Measurements from ENCODE around the gene NUDT2. TPM values are rescaled to one million over a fixed set of nuclear protein-coding genes. Genes with fewer than 3 reads are reported as not detected.
"Not testable (repeated sequence)": the region's sequence is repeated elsewhere in the genome, so short reads cannot be mapped to it uniquely, and the experiment has no call there.

The NUDT2 gene
- total RNA-seq, 1 donor from 2014 or later, result 16.8 TPM

- no peak for DNase-seq (ENCODE audit: low spot score)
- H3K9me3 Mint-ChIP-seq (ENCODE audit: unreplicated experiment), result peaks cover 7% of the 10 kb centered on the region
- H3K4me3 Mint-ChIP-seq (ENCODE audit: unreplicated experiment), result no peak overlapping the region
- H3K4me1 Mint-ChIP-seq (ENCODE audit: unreplicated experiment), result peaks cover 37% of the 10 kb centered on the region
- peak overlapping the region; percentile 100 for H3K27ac Mint-ChIP-seq (ENCODE audit: unreplicated experiment)
- peaks cover 19% of the 10 kb centered on the region for H3K36me3 Mint-ChIP-seq (ENCODE audit: low read depth, unreplicated experiment)
- peaks cover 6% of the 10 kb centered on the region for H3K27me3 Mint-ChIP-seq (ENCODE audit: unreplicated experiment)
- no peak for TF ChIP-seq CTCF (IDR thresholded peaks at IDR 0.05; ENCODE audit: unreplicated experiment)
Observed at GRCh38 chr9:34362614-34363214, 33.3 kb downstream of the NUDT2 start.

DNA sequence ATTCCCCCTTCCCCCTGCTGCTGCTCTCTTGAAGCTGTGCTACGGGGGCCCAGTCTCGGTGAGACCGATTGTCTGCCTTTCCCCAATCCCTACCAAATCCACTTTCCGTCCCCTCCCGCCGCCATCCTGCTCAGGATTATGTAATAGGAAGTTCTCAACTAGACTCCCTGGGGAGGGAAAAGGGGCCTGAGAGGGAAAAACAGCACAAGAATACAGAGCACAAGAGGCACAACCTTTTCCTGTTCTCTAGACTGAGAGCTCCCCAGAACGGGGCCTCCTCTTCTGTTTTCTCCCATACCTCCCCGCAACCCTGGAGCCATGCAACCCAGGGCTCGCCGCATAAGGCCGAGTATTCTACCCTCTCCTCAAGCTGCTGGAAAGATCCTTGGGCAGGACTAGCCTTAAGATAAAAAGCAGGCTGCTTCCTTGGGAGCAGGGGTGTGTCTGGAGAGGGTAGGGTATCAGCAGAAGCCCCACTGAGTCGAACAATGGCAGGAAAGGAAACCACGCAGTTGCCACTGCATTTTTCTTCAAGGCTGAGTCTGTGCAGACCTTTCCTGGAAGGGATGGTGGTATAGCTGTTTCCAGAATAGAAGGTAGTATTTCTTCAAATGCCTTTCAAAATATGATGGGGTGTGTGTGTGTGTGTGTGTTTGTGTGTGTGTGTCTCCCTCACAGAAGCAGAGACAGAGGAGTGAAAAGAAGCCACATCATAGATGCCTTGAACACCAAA lies 34.4 kb downstream of the NUDT2 start:
- Mint-ChIP-seq H3K36me3 (ENCODE audit: low read depth, unreplicated experiment) (peaks cover 25% of the 10 kb centered on the region), H3K27ac (ENCODE audit: unreplicated experiment) (peak overlapping the region; percentile 100), H3K4me1 (ENCODE audit: unreplicated experiment) (peaks cover 37% of the 10 kb centered on the region), H3K27me3 (ENCODE audit: unreplicated experiment) (peaks cover 6% of the 10 kb centered on the region), H3K9me3 (ENCODE audit: unreplicated experiment) (peaks cover 11% of the 10 kb centered on the region), H3K4me3 (ENCODE audit: unreplicated experiment) (peak overlapping the region; percentile 84)
- DNase-seq (ENCODE audit: low spot score), result peak; percentile 69
- TF ChIP-seq CTCF (IDR thresholded peaks at IDR 0.05; ENCODE audit: unreplicated experiment), result no peak

DNA sequence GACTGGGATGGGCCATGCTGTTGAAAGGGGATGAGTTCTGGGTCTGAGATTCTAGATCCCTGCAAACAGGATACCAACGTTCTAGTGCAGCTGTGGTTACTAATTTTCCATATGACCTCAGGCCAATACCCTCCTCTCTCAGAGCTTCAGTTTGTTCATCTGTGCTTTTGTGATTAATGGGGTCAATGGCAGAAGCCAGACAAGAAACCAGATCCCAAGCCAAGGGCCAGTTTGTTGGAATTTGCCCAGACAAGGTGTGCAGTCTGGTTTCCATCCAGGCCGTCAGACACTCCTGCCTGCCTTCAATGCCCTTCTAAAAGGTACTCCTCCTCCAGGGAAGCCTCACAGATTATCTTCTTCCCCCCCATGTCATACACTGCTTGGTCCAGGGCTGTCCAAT lies 35.9 kb downstream of the NUDT2 start:
- Mint-ChIP-seq H3K27ac (ENCODE audit: unreplicated experiment) (peak overlapping the region; percentile 100), H3K36me3 (ENCODE audit: low read depth, unreplicated experiment) (peaks cover 40% of the 10 kb centered on the region), H3K4me3 (ENCODE audit: unreplicated experiment) (no peak overlapping the region), H3K27me3 (ENCODE audit: unreplicated experiment) (peaks cover 9% of the 10 kb centered on the region), H3K9me3 (ENCODE audit: unreplicated experiment) (peaks cover 14% of the 10 kb centered on the region), H3K4me1 (ENCODE audit: unreplicated experiment) (peaks cover 44% of the 10 kb centered on the region)
- DNase-seq (ENCODE audit: low spot score), result no peak
- TF ChIP-seq CTCF (IDR thresholded peaks at IDR 0.05; ENCODE audit: unreplicated experiment), result no peak

GRCh38 chr9:34366365-34366764 lies 37.0 kb downstream of the NUDT2 start:
- no peak for DNase-seq (ENCODE audit: low spot score)
- H3K9me3 Mint-ChIP-seq (ENCODE audit: unreplicated experiment), result peaks cover 14% of the 10 kb centered on the region
- peaks cover 50% of the 10 kb centered on the region for H3K36me3 Mint-ChIP-seq (ENCODE audit: low read depth, unreplicated experiment)

DNA sequence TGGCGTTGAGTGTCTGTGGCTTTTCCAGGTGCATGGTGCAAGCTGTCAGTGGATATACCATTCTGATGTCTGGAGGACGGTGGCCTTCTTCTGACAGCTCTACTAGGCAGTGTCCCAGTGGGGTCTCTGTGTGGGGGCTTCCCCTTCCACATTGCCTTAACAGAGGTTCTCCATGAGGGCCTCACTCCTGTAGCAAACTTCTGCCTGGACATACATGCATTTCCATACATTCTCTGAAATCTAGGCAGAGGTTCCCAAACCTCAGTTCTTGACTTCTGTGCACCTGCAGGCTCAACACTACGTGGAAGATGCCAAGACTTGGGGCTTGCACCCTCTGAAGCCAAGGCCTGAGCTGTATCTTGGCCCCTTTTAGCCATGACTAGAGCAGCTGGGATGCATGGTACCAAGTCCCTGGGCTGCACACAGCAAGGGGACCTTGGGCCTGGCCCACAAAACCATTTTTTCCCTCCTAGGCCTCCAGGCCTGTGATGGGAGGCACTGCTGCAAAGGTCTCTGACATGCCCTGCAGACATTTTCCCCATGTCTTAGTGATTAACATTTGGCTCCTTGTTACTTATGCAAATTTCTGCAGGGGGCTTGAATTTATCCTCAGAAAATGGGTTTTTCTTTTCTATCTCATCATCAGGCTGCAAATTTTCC lies 38.5 kb downstream of the NUDT2 start:
- Mint-ChIP-seq H3K9me3 (ENCODE audit: unreplicated experiment) (peaks cover 14% of the 10 kb centered on the region), H3K4me1 (ENCODE audit: unreplicated experiment) (peaks cover 39% of the 10 kb centered on the region), H3K36me3 (ENCODE audit: low read depth, unreplicated experiment) (peaks cover 60% of the 10 kb centered on the region), H3K27me3 (ENCODE audit: unreplicated experiment) (peaks cover 13% of the 10 kb centered on the region), H3K4me3 (ENCODE audit: unreplicated experiment) (peak overlapping the region; percentile 25)
- not testable (repeated sequence) for DNase-seq (ENCODE audit: low spot score); H3K27ac Mint-ChIP-seq (ENCODE audit: unreplicated experiment)

More at GRCh38 chr9:34366365-34366764, 37.0 kb downstream of the NUDT2 start:
- peaks cover 44% of the 10 kb centered on the region for H3K4me1 Mint-ChIP-seq (ENCODE audit: unreplicated experiment)
- H3K27me3 Mint-ChIP-seq (ENCODE audit: unreplicated experiment), result peaks cover 11% of the 10 kb centered on the region
- no peak for TF ChIP-seq CTCF (IDR thresholded peaks at IDR 0.05; ENCODE audit: unreplicated experiment)
- H3K27ac Mint-ChIP-seq (ENCODE audit: unreplicated experiment), result no peak overlapping the region
- H3K4me3 Mint-ChIP-seq (ENCODE audit: unreplicated experiment), result peak overlapping the region; percentile 75

DNA sequence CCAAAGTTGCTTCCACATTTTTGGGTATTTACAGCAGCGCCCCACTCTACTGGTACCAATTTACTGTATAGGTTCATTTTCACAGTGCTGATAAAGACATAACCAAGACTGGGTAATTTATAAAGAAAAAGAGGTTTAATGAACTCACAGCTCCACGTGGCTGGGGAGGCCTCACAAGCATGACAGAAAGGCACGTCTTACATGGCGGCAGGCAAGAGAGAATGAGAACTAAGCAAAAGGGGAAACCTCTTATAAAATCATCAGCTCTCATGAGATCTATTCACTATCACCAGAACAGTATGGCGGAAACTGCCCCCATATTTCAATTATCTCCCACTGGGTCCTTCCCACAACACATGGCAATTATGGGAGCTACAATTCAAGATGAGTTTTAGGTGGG lies 39.4 kb downstream of the NUDT2 start:
- Mint-ChIP-seq H3K36me3 (ENCODE audit: low read depth, unreplicated experiment) (peaks cover 63% of the 10 kb centered on the region), H3K4me1 (ENCODE audit: unreplicated experiment) (peaks cover 30% of the 10 kb centered on the region), H3K4me3 (ENCODE audit: unreplicated experiment) (peak overlapping the region; percentile 73), H3K27me3 (ENCODE audit: unreplicated experiment) (peaks cover 12% of the 10 kb centered on the region), H3K9me3 (ENCODE audit: unreplicated experiment) (peaks cover 14% of the 10 kb centered on the region)
- H3K27ac Mint-ChIP-seq (ENCODE audit: unreplicated experiment); DNase-seq (ENCODE audit: low spot score): not testable (repeated sequence)

All from endothelial cell (in vitro differentiated cells).